Tibial nerve (tissue), 4 donors: ENCODE measurements around the gene NKD2. TPM values are rescaled to one million over a fixed set of nuclear protein-coding genes. Genes with fewer than 3 reads are reported as not detected.

Experiments
- DNase-seq, 2 donors: peaks; one replicate each; pipeline ENCODE4 v3.0.0-alpha.2; 2019; ENCODE audit warnings: low spot score in 2 of 2
- H3K27ac ChIP-seq, 4 donors: fragments of 200-600 bp; sonication (generic) in 3 of 4; one replicate each; pipeline ENCODE4 v1.5.1; 2017 to 2019; ENCODE audit warnings: mild to moderate bottlenecking in 1 of 4
- H3K27me3 ChIP-seq, 2 donors: fragments of 200-600 bp; sonication (generic) in 1 of 2; one replicate each; pipeline versions ENCODE4 v1.5.1 to v1.6.0; 2017 to 2019
- H3K36me3 ChIP-seq, 3 donors: fragments of 200-600 bp; sonication (generic); one replicate each; pipeline ENCODE4 v1.5.1; 2018 to 2019
- H3K4me1 ChIP-seq, 4 donors: fragments of 200-600 bp; sonication (generic) in 3 of 4; one replicate each; pipeline ENCODE4 v1.5.1; 2017 to 2019
- H3K4me3 ChIP-seq, 4 donors: fragments of 200-600 bp; sonication (generic) in 3 of 4; one replicate each; pipeline ENCODE4 v1.5.1; 2017 to 2019; ENCODE audit warnings: mild to moderate bottlenecking in 1 of 4, moderate library complexity in 1 of 4
- H3K9me3 ChIP-seq, 4 donors: fragments of 200-600 bp; sonication (generic) in 3 of 4; one replicate each; pipeline ENCODE4 v1.5.1; 2017 to 2019
- EP300 ChIP-seq, 2 donors: sonication (generic); formaldehyde crosslinking; IDR thresholded peaks; one replicate each; pipeline ENCODE4 v1.6.1; 2017; ENCODE audit warnings: antibody characterized with exemption in 2 of 2, mild to moderate bottlenecking in 1 of 2
- POLR2A ChIP-seq, 2 donors: fragments of 450-650 bp; IDR thresholded peaks; one replicate each; pipeline ENCODE4 v1.6.1; 2017; ENCODE audit warnings: antibody characterized with exemption in 2 of 2, mild to moderate bottlenecking in 2 of 2, moderate library complexity in 2 of 2
- WGBS, 2 donors: methylation state at CpG; one replicate each; pipeline ENCODE4 v1.1.5; 2018; 5-methylcytosine and 5-hydroxymethylcytosine counted together
- total RNA-seq, 4 donors: library from RNA; depleted of rRNA; stranded (reverse); fragments of >200 nt; gene quantifications; one replicate each; pipeline ENCODE4 v1.1.0, GENCODE V29; 2016
- TF ChIP-seq, protein P1 (sequence below), 5 experiments: fragments of 200-600 bp in 3 of 5; fragments of 450-650 bp in 2 of 5; sonication (generic) in 3 of 5; IDR thresholded peaks; one replicate each; pipeline ENCODE4 v1.5.1; 2016 to 2019; ENCODE audit warnings: antibody characterized with exemption in 5 of 5, mild to moderate bottlenecking in 3 of 5, moderate library complexity in 2 of 5

NKD2 gene
- total RNA-seq, 4 donors from 2014 or later, result 0.60 to 4.7 TPM; not detected in 2

- TF ChIP-seq, protein P1, sequence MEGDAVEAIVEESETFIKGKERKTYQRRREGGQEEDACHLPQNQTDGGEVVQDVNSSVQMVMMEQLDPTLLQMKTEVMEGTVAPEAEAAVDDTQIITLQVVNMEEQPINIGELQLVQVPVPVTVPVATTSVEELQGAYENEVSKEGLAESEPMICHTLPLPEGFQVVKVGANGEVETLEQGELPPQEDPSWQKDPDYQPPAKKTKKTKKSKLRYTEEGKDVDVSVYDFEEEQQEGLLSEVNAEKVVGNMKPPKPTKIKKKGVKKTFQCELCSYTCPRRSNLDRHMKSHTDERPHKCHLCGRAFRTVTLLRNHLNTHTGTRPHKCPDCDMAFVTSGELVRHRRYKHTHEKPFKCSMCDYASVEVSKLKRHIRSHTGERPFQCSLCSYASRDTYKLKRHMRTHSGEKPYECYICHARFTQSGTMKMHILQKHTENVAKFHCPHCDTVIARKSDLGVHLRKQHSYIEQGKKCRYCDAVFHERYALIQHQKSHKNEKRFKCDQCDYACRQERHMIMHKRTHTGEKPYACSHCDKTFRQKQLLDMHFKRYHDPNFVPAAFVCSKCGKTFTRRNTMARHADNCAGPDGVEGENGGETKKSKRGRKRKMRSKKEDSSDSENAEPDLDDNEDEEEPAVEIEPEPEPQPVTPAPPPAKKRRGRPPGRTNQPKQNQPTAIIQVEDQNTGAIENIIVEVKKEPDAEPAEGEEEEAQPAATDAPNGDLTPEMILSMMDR (IDR thresholded peaks at IDR 0.05), result no peak
- TF ChIP-seq EP300 (IDR thresholded peaks at IDR 0.05), result no peak
- WGBS, 2 donors, result 86 to 90% methylated on average over 24 to 36 of the region's 40 CpGs
- H3K4me3 ChIP-seq, result no peak overlapping the region
- no peaks in the 10 kb centered on the region for H3K36me3 ChIP-seq
- no peaks in the 10 kb centered on the region for H3K4me1 ChIP-seq
- H3K27ac ChIP-seq, result no peak overlapping the region
- DNase-seq, result no peak
- no peaks in the 10 kb centered on the region for H3K9me3 ChIP-seq
- peaks cover 0 to 18% of the 10 kb centered on the region in 2 donors for H3K27me3 ChIP-seq
Measured at GRCh38 chr5:1027631-1028441, 19.2 kb downstream of the NKD2 start.

GRCh38 chr5:1028481-1029281 lies 20.1 kb downstream of the NKD2 start:
- Histone ChIP-seq H3K4me1 (no peaks in the 10 kb centered on the region), H3K36me3 (no peaks in the 10 kb centered on the region), H3K27me3 (peaks cover 0 to 18% of the 10 kb centered on the region in 2 donors), H3K9me3 (no peaks in the 10 kb centered on the region), H3K4me3 (no peak overlapping the region), H3K27ac (no peak overlapping the region)
- no peak for TF ChIP-seq EP300 (IDR thresholded peaks at IDR 0.05)
- TF ChIP-seq, protein P1 (IDR thresholded peaks at IDR 0.05), result no peak
- no peak for TF ChIP-seq POLR2A (IDR thresholded peaks at IDR 0.05)
- no peak for DNase-seq
- 71 to 75% methylated on average over 26 of the region's 26 CpGs for WGBS, 2 donors

- 88 to 90% methylated on average over 22 to 24 of the region's 24 CpGs for WGBS, 2 donors
- TF ChIP-seq, protein P1 (IDR thresholded peaks at IDR 0.05), result no peak
- no peak for TF ChIP-seq EP300 (IDR thresholded peaks at IDR 0.05)
- no peak for TF ChIP-seq POLR2A (IDR thresholded peaks at IDR 0.05)
- H3K9me3 ChIP-seq, result no peaks in the 10 kb centered on the region
Measured at GRCh38 chr5:1029282-1029944, 20.8 kb downstream of the NKD2 start.

DNA sequence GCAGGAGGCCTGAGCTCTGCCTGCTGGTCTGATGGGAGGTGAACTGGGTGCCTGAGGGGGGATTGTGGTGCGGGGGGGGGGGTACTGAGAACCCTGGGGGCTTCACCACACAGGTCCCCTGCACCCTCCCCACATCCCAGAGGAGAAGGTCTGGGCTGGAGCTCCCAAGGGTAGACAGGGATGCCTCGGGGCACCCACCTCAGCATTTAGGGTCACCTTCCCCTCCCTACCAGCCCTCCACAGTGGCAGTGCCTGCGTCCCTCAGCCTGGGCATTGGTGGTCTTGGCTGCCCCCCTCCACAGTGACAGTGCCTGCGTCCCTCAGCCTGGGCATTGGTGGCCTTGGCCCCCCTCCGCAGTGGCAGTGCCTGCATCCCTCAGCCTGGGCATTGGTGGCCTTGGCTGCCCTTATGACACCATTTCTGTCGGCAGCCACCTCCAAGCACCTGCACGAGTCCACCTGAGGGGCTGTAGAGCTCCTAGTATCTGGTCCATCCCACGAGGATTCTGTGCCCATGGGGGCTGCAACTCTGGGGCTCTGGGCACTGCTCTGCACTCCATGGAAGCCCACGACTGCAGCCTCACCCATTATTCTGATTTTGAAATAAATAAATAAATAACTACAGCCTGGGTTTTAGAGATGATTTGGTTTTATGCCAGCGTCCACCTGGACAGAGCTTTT lies 21.5 kb downstream of the NKD2 start:
- Histone ChIP-seq H3K27me3 (peaks cover 0 to 18% of the 10 kb centered on the region in 2 donors), H3K27ac (no peak overlapping the region), H3K36me3 (no peaks in the 10 kb centered on the region), H3K4me1 (no peaks in the 10 kb centered on the region), H3K4me3 (no peak overlapping the region), H3K9me3 (no peaks in the 10 kb centered on the region)
- no peak for DNase-seq
- no peak for TF ChIP-seq POLR2A (IDR thresholded peaks at IDR 0.05)
- no peak for TF ChIP-seq EP300 (IDR thresholded peaks at IDR 0.05)
- TF ChIP-seq, protein P1 (IDR thresholded peaks at IDR 0.05), result no peak
- WGBS, 2 donors, result 79 to 83% methylated on average over 8 to 9 of the region's 10 CpGs

More at GRCh38 chr5:1029282-1029944, 20.8 kb downstream of the NKD2 start:
- Histone ChIP-seq H3K27ac (no peak overlapping the region), H3K4me1 (no peaks in the 10 kb centered on the region), H3K4me3 (no peak overlapping the region), H3K27me3 (peaks cover 0 to 18% of the 10 kb centered on the region in 2 donors), H3K36me3 (no peaks in the 10 kb centered on the region)
- no peak for DNase-seq
